Right atrium auricular region (tissue), 2 donors: ENCODE results near the gene ACP1. TPM values are rescaled to one million over a fixed set of nuclear protein-coding genes. Genes with fewer than 3 reads are reported as not detected.
A peak's percentile ranks its signal among the peaks of the same experiment; 100 is the strongest.

Experiments used
- DNase-seq: peaks from one replicate; pipeline ENCODE4 v3.0.0-alpha.2; 2019; ENCODE audit warnings: low spot score
- H3K27ac ChIP-seq, 2 donors: fragments of 200-600 bp; sonication (generic); 1 replicate in 1 of 2; 2 replicates in 1 of 2; pipeline ENCODE4 v1.5.1; 2016 to 2019
- H3K27me3 ChIP-seq, 2 donors: fragments of 200-600 bp; sonication (generic); one replicate each; pipeline versions ENCODE4 v1.5.1 to v1.6.0; 2017 to 2019
- H3K36me3 ChIP-seq: fragments of 200-600 bp; sonication (generic); one replicate; pipeline ENCODE4 v1.5.1; 2016
- H3K4me1 ChIP-seq, 2 donors: fragments of 200-600 bp; sonication (generic); one replicate each; pipeline versions ENCODE4 v1.5.1 to v1.6.0; 2017 to 2019
- H3K4me3 ChIP-seq, 2 donors: fragments of 200-600 bp; sonication (generic); 1 replicate in 1 of 2; 2 replicates in 1 of 2; pipeline ENCODE4 v1.5.1; 2017 to 2019; ENCODE audit warnings: mild to moderate bottlenecking in 1 of 2, moderate library complexity in 1 of 2
- H3K9me3 ChIP-seq, 2 donors: fragments of 200-600 bp; sonication (generic); one replicate each; pipeline ENCODE4 v1.5.1; 2019
- CTCF ChIP-seq, 2 donors: fragments of 200-600 bp; sonication (generic); IDR thresholded peaks; one replicate each; pipeline ENCODE4 v1.5.1; 2019; ENCODE audit warnings: antibody characterized with exemption in 2 of 2
- total RNA-seq, 2 donors: library from RNA; depleted of rRNA; stranded (reverse); fragments of >200 nt; gene quantifications; one replicate each; pipeline ENCODE4 v1.1.0, GENCODE V29; 2016

Gene ACP1
- total RNA-seq, 2 donors from 2014 or later: 46.2 to 59.5 TPM

- H3K4me1 ChIP-seq: peaks cover 0 to 34% of the 10 kb centered on the region in 2 donors
- TF ChIP-seq CTCF (IDR thresholded peaks at IDR 0.05): peak; percentile 31 to 78
- peaks cover 4 to 19% of the 10 kb centered on the region in 2 donors for H3K27me3 ChIP-seq
These were observed 25.5 kb downstream of the ACP1 start for GRCh38 chr2:290090-290722.

GRCh38 chr2:295090-295489 is 30.3 kb downstream of the ACP1 start:
- no peak for TF ChIP-seq CTCF (IDR thresholded peaks at IDR 0.05)
- Histone ChIP-seq H3K4me1 (peaks cover 0 to under 1% of the 10 kb centered on the region in 2 donors), H3K27me3 (no peaks in the 10 kb centered on the region)

More at GRCh38 chr2:290090-290722, 25.5 kb downstream of the ACP1 start:
- peak overlapping the region; percentile 37 to 56 for H3K4me3 ChIP-seq
- H3K27ac ChIP-seq: no peak overlapping the region
- H3K36me3 ChIP-seq: no peaks in the 10 kb centered on the region
- no peaks in the 10 kb centered on the region for H3K9me3 ChIP-seq
- DNase-seq: no peak

GRCh38 chr2:296354-296753 is 31.6 kb downstream of the ACP1 start:
- TF ChIP-seq CTCF (IDR thresholded peaks at IDR 0.05): no peak
- H3K27me3 ChIP-seq: no peaks in the 10 kb centered on the region

More at GRCh38 chr2:295090-295489, 30.3 kb downstream of the ACP1 start:
- Histone ChIP-seq H3K9me3 (peaks cover 0 to 6% of the 10 kb centered on the region in 2 donors), H3K4me3 (no peak overlapping the region), H3K27ac (no peak overlapping the region), H3K36me3 (no peaks in the 10 kb centered on the region)
- no peak for DNase-seq

GRCh38 chr2:305366-305765 is 40.6 kb downstream of the ACP1 start:
- Histone ChIP-seq H3K4me3 (no peak overlapping the region), H3K27me3 (no peaks in the 10 kb centered on the region), H3K9me3 (peaks cover 0 to 4% of the 10 kb centered on the region in 2 donors), H3K27ac (no peak overlapping the region), H3K36me3 (no peaks in the 10 kb centered on the region), H3K4me1 (no peaks in the 10 kb centered on the region)
- TF ChIP-seq CTCF (IDR thresholded peaks at IDR 0.05): no peak
- DNase-seq: no peak

More at GRCh38 chr2:296354-296753, 31.6 kb downstream of the ACP1 start:
- peaks cover 0 to 6% of the 10 kb centered on the region in 2 donors for H3K9me3 ChIP-seq
- no peak overlapping the region for H3K27ac ChIP-seq
- no peak overlapping the region for H3K4me3 ChIP-seq
- no peak for DNase-seq
- H3K4me1 ChIP-seq: no peaks in the 10 kb centered on the region
- no peaks in the 10 kb centered on the region for H3K36me3 ChIP-seq

- Histone ChIP-seq H3K27me3 (no peaks in the 10 kb centered on the region), H3K4me1 (no peaks in the 10 kb centered on the region), H3K9me3 (no peaks in the 10 kb centered on the region), H3K36me3 (no peaks in the 10 kb centered on the region), H3K27ac (no peak overlapping the region), H3K4me3 (no peak overlapping the region)
- no peak for TF ChIP-seq CTCF (IDR thresholded peaks at IDR 0.05)
- DNase-seq: no peak
These were observed 44.6 kb downstream of the ACP1 start for GRCh38 chr2:309148-309953.
